MCF 10A (cell line): Measurements from ENCODE around the gene FGR. TPM values are rescaled to one million over a fixed set of nuclear protein-coding genes. Genes with fewer than 3 reads are reported as not detected.

Source experiments
- BruUV-seq: library from RNA; stranded (reverse); fragments of 400-500 nt; replicated peaks from 2 replicates; lab custom pipeline; 2021; lab: Mats Ljungman, UMichigan
- CTCF ChIA-PET: fragments of 300-600 bp; sonication (Branson Sonifier 250); formaldehyde crosslinking; extraction: SDS; loops from one replicate; lab custom pipeline; 2021; ENCODE audit warnings: antibody characterized with exemption, inconsistent platforms; lab: Yijun Ruan, JAX
- POLR2A ChIA-PET: fragments of 300-600, 350-650 bp; sonication (Branson Sonifier 250); formaldehyde crosslinking; extraction: SDS; loops from one replicate; lab custom pipeline; 2020; ENCODE audit warnings: antibody characterized with exemption, inconsistent platforms; lab: Yijun Ruan, JAX
- DNase-seq: peaks from one replicate; pipeline ENCODE4 v3.0.0-alpha.2; 2018; ENCODE audit not compliant: unreplicated experiment
- H3K27ac Mint-ChIP-seq: one replicate; pipeline ENCODE4 v1.8.0; 2022; ENCODE audit warnings: mild to moderate bottlenecking, low read depth, mixed read lengths; ENCODE audit not compliant: unreplicated experiment
- H3K27me3 Mint-ChIP-seq: one replicate; pipeline ENCODE4 v1.8.0; 2022; ENCODE audit warnings: mixed read lengths; ENCODE audit not compliant: insufficient read depth, unreplicated experiment
- H3K36me3 Mint-ChIP-seq: one replicate; pipeline ENCODE4 v1.8.0; 2022; ENCODE audit warnings: mild to moderate bottlenecking, moderate library complexity, mixed read lengths; ENCODE audit not compliant: insufficient read depth, unreplicated experiment
- H3K4me1 Mint-ChIP-seq: one replicate; pipeline ENCODE4 v1.8.0; 2022; ENCODE audit warnings: mixed read lengths; ENCODE audit not compliant: insufficient read depth, unreplicated experiment
- H3K4me3 Mint-ChIP-seq: one replicate; pipeline ENCODE4 v1.8.0; 2022; ENCODE audit warnings: mild to moderate bottlenecking, moderate library complexity, mixed read lengths; ENCODE audit not compliant: unreplicated experiment
- H3K9me3 Mint-ChIP-seq: one replicate; pipeline ENCODE4 v1.8.0; 2022; ENCODE audit warnings: mixed read lengths; ENCODE audit not compliant: unreplicated experiment
- CTCF ChIP-seq: fragments of 200-600 bp; IDR thresholded peaks from one replicate; pipeline ENCODE4 v1.8.0; 2022; ENCODE audit warnings: antibody characterized with exemption, mild to moderate bottlenecking; ENCODE audit not compliant: unreplicated experiment
- intact Hi-C: fragments of 100-400 bp; cut with micrococcal nuclease; formaldehyde crosslinking; loops from 2 replicates; pipeline ENCODE4 v1.14.1; 2022
- total RNA-seq: library from RNA; stranded (reverse); gene quantifications from 2 replicates; pipeline ENCODE4 v1.2.3, GENCODE V29; 2022

FGR gene
- total RNA-seq, 1 experiment from 2014 or later, result not detected

- H3K4me3 Mint-ChIP-seq, result no peak overlapping the region
- BruUV-seq, result no TSS peak
- H3K27ac Mint-ChIP-seq, result no peak overlapping the region
- ChIA-PET CTCF (interaction anchor here (0.6 to 8.0 kb wide), 10 partner anchors 9 to 207 kb away, joined by 3 to 160 read pairs (median 8); partner anchors contain the start of gene IFI6), POLR2A (interaction anchor here (3.0 kb wide), 1 partner anchor 52 kb away, joined by 19 read pairs; no protein-coding TSS in a partner anchor)
- peaks cover 5% of the 10 kb centered on the region for H3K4me1 Mint-ChIP-seq
- intact Hi-C loops, result loop anchor here (5.0 kb wide), 1 partner anchor 312 kb away; no protein-coding TSS in a partner anchor
- no peak for TF ChIP-seq CTCF
- DNase-seq, result no peak
- no peaks in the 10 kb centered on the region for H3K36me3 Mint-ChIP-seq
- H3K9me3 Mint-ChIP-seq, result no peaks in the 10 kb centered on the region
- H3K27me3 Mint-ChIP-seq, result no peaks in the 10 kb centered on the region
Measured at GRCh38 chr1:27609618-27610240, 25.3 kb downstream of the FGR start.

DNA sequence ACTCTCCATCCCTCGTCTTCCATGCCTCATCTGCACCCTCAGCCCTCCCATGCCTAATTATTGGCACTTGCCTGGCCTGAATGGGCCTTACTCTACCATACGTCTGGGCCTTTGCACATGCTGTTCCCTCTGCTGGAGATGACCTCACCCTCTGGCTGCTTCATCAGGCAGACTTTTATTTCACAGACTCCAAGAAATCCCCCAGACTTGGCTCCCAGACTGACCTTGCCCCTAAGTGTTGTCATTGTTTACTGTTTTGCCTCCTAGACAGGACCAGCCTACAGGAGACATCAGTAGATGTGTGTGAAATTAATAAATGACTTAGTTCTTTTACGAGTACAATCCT is 25.8 kb downstream of the FGR start:
- H3K36me3 Mint-ChIP-seq, result no peaks in the 10 kb centered on the region
- no peaks in the 10 kb centered on the region for H3K27me3 Mint-ChIP-seq
- ChIA-PET CTCF (interaction anchor here (0.6 to 8.0 kb wide), 14 partner anchors 9 to 206 kb away, joined by 3 to 160 read pairs (median 6); partner anchors contain the start of gene IFI6), POLR2A (interaction anchor here (3.0 kb wide), 1 partner anchor 53 kb away, joined by 19 read pairs; no protein-coding TSS in a partner anchor)
- DNase-seq, result no peak
- H3K4me3 Mint-ChIP-seq, result no peak overlapping the region
- BruUV-seq, result no TSS peak
- intact Hi-C loops, result loop anchor here (5.0 kb wide), 1 partner anchor 312 kb away; no protein-coding TSS in a partner anchor
- peaks cover 5% of the 10 kb centered on the region for H3K4me1 Mint-ChIP-seq
- no peak overlapping the region for H3K27ac Mint-ChIP-seq
- H3K9me3 Mint-ChIP-seq, result no peaks in the 10 kb centered on the region
- no peak for TF ChIP-seq CTCF

DNA sequence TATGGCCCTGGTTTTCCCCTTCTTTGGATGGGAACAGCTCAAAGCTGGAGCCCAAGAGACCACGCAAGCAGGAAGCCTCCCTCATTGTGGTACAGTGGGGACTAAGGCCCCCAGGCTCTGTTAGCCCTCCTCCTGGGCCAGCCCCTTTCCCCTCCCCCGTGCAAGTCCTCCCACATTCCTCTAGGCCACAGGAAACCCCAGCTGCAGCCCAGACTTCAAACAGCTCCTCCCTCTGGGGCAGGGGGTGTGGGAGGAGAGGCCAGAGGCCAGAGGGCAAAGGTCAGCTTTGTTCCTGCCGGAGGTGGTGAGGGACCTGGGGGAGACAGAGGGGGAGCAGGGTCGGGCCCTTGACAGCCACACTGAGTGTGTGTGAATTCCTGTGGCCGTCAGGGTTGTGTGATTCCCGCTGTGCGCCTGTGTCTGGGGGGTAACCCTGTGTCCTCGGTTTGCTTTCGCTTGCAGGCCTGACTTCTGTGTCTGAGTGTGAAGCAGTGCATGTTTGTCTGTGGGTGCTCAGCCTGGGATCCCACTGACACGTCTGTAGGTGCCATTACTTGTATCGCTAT is 27.7 kb downstream of the FGR start:
- Mint-ChIP-seq H3K9me3 (no peaks in the 10 kb centered on the region), H3K27me3 (no peaks in the 10 kb centered on the region), H3K36me3 (no peaks in the 10 kb centered on the region), H3K4me1 (peaks cover 5% of the 10 kb centered on the region), H3K4me3 (no peak overlapping the region), H3K27ac (no peak overlapping the region)
- ChIA-PET POLR2A (interaction anchor here (0.7 to 3.0 kb wide), 4 partner anchors 50 to 299 kb away, joined by 3 to 19 read pairs (median 5); no protein-coding TSS in a partner anchor), CTCF (interaction anchor here (0.5 to 8.0 kb wide), 57 partner anchors 11 to 707 kb away, joined by 3 to 160 read pairs (median 5); partner anchors contain the start of genes FAM76A, GPR3 and IFI6)
- intact Hi-C loops, result loop anchor here (2.0 to 5.0 kb wide), 2 partner anchors 215 to 310 kb away; partner anchors contain the start of gene GPR3
- no peak for TF ChIP-seq CTCF
- BruUV-seq, result no TSS peak
- no peak for DNase-seq

- peaks cover 5% of the 10 kb centered on the region for H3K4me1 Mint-ChIP-seq
- ChIA-PET POLR2A (interaction anchor here (0.7 to 3.0 kb wide), 5 partner anchors 50 to 352 kb away, joined by 3 to 19 read pairs (median 4); no protein-coding TSS in a partner anchor), CTCF (interaction anchor here (0.6 to 8.0 kb wide), 58 partner anchors 11 to 563 kb away, joined by 3 to 160 read pairs (median 4); partner anchors contain the start of genes FAM76A, GPR3 and IFI6)
- DNase-seq, result peak; percentile 27
- H3K27me3 Mint-ChIP-seq, result no peaks in the 10 kb centered on the region
- H3K9me3 Mint-ChIP-seq, result no peaks in the 10 kb centered on the region
- TF ChIP-seq CTCF, result no peak
- intact Hi-C loops, result loop anchor here (1.0 to 5.0 kb wide), 5 partner anchors 49 to 309 kb away; partner anchors contain the start of gene GPR3
- no peaks in the 10 kb centered on the region for H3K36me3 Mint-ChIP-seq
- no TSS peak for BruUV-seq
- H3K4me3 Mint-ChIP-seq, result no peak overlapping the region
- no peak overlapping the region for H3K27ac Mint-ChIP-seq
Measured at GRCh38 chr1:27606708-27607238, 28.2 kb downstream of the FGR start.
